H1 (cell line): ENCODE results near the gene DAGLA. TPM values are rescaled to one million over a fixed set of nuclear protein-coding genes. Genes with fewer than 3 reads are reported as not detected.
A peak's percentile ranks its signal among the peaks of the same experiment; 100 is the strongest.

ENCODE experiments used
- CTCF ChIA-PET: fragments of 300-600 bp; sonication (Branson Sonifier 250); formaldehyde crosslinking; loops from one replicate; lab custom pipeline; 2021; ENCODE audit not compliant: partially characterized antibody; lab: Charles Lee
- POLR2A ChIA-PET: fragments of 300-600 bp; sonication (Branson Sonifier 250); formaldehyde crosslinking; loops from one replicate; lab custom pipeline; 2021; ENCODE audit warnings: inconsistent platforms; ENCODE audit not compliant: partially characterized antibody; lab: Charles Lee
- DNase-seq, 2 experiments: peaks; one replicate each; pipeline versions ENCODE4 v3.0.0 to v3.0.0-alpha.2; 2010 to 2022; ENCODE audit warnings: low spot score in 2 of 2, low read depth in 1 of 2, mixed read lengths in 1 of 2
- FAIRE-seq: peaks from 2 replicates; lab custom pipeline; 2011; peaks lifted over from hg19 to GRCh38; lab: Jason Lieb, UNC
- H2AFZ ChIP-seq: 2 replicates; pipeline ENCODE4 v1.8.1; 2012; ENCODE audit warnings: low read length, inconsistent platforms
- H2AK5ac ChIP-seq: 2 replicates; pipeline ENCODE4 v1.6.1; 2013; ENCODE audit warnings: low read depth, low read length
- H2BK120ac ChIP-seq: replicated peaks from 2 replicates; pipeline ENCODE3; 2013; ENCODE audit warnings: low read depth, low read length, inconsistent platforms
- H2BK12ac ChIP-seq: 2 replicates; pipeline ENCODE4 v1.6.1; 2013; ENCODE audit warnings: low read depth, low read length
- H2BK15ac ChIP-seq: 2 replicates; pipeline ENCODE4 v1.6.1; 2013; ENCODE audit warnings: low read length
- H2BK20ac ChIP-seq: 2 replicates; pipeline ENCODE4 v1.6.1; 2013; ENCODE audit warnings: low read length
- H2BK5ac ChIP-seq: 2 replicates; pipeline ENCODE4 v1.6.1; 2013; ENCODE audit warnings: low read depth, low read length
- H3K14ac ChIP-seq: 2 replicates; pipeline ENCODE4 v1.6.1; 2013; ENCODE audit warnings: inconsistent platforms; ENCODE audit not compliant: insufficient read length
- H3K18ac ChIP-seq: 2 replicates; pipeline ENCODE4 v1.6.1; 2013; ENCODE audit warnings: low read length; ENCODE audit errors: extremely low read depth
- H3K23ac ChIP-seq: 2 replicates; pipeline ENCODE4 v1.6.1; 2013; ENCODE audit warnings: inconsistent platforms; ENCODE audit not compliant: insufficient read length
- H3K23me2 ChIP-seq: 2 replicates; pipeline ENCODE4 v1.6.1; 2013; ENCODE audit warnings: low read depth, low read length
- H3K27ac ChIP-seq: 2 replicates; pipeline ENCODE4 v1.6.1; 2011; ENCODE audit warnings: low read depth, low read length, inconsistent platforms
- H3K27me3 ChIP-seq, 4 experiments: replicated peaks in 1 of 4; 1 replicate in 1 of 4; 2 replicates in 3 of 4; pipeline versions ENCODE4 v1.6.1 to v1.8.1; 2011 to 2013; ENCODE audit warnings: low read length in 3 of 4, mild to moderate bottlenecking in 3 of 4, inconsistent platforms in 2 of 4, mixed read lengths in 2 of 4, moderate library complexity in 1 of 4; ENCODE audit not compliant: control insufficient read depth in 3 of 4, insufficient read depth in 3 of 4; ENCODE audit errors: extremely low read depth in 1 of 4
- H3K36me3 ChIP-seq, 4 experiments: 2 replicates each; pipeline versions ENCODE4 v1.6.1 to v1.8.1; 2011 to 2013; ENCODE audit warnings: mild to moderate bottlenecking in 4 of 4, low read length in 3 of 4, moderate library complexity in 2 of 4, control low read depth in 1 of 4, inconsistent platforms in 1 of 4; ENCODE audit not compliant: insufficient read depth in 4 of 4, control insufficient read depth in 2 of 4
- H3K4ac ChIP-seq: replicated peaks from 2 replicates; pipeline ENCODE3; 2013; ENCODE audit warnings: low read length, low read depth, mixed read lengths, inconsistent platforms; ENCODE audit not compliant: insufficient read length
- H3K4me1 ChIP-seq, 4 experiments: replicated peaks in 1 of 4; 1 replicate in 1 of 4; 2 replicates in 3 of 4; pipeline versions ENCODE4 v1.6.1 to v1.8.1; 2011 to 2013; ENCODE audit warnings: low read length in 3 of 4, inconsistent platforms in 2 of 4, mixed read lengths in 1 of 4; ENCODE audit not compliant: insufficient read depth in 4 of 4, control insufficient read depth in 3 of 4
- H3K4me2 ChIP-seq, 2 experiments: 2 replicates each; pipeline versions ENCODE4 v1.6.1 to v1.8.1; 2011 to 2013; ENCODE audit warnings: low read depth in 2 of 2, low read length in 2 of 2, control low read depth in 1 of 2, inconsistent platforms in 1 of 2, mild to moderate bottlenecking in 1 of 2; ENCODE audit not compliant: insufficient read depth in 1 of 2
- H3K4me3 ChIP-seq, 4 experiments: fragments of 200-600, 300-600 bp in 1 of 4; sonication (generic), shearing (Covaris generic), sonication (Bioruptor Twin) in 1 of 4; 2 replicates each; pipeline versions ENCODE4 v1.5.1 to v1.8.1; 2011 to 2016; ENCODE audit warnings: low read length in 4 of 4, low read depth in 3 of 4, control low read depth in 2 of 4, inconsistent platforms in 2 of 4, mild to moderate bottlenecking in 2 of 4, mixed read lengths in 1 of 4, moderate library complexity in 1 of 4; ENCODE audit not compliant: insufficient read depth in 2 of 4; ENCODE audit errors: extremely low read depth in 1 of 4
- H3K56ac ChIP-seq: replicated peaks from 2 replicates; pipeline ENCODE3; 2013; ENCODE audit warnings: low read depth, mild to moderate bottlenecking, mixed read lengths, low read length, inconsistent platforms; ENCODE audit not compliant: insufficient read length
- H3K79me1 ChIP-seq: 2 replicates; pipeline ENCODE4 v1.6.1; 2013; ENCODE audit warnings: low read depth, low read length, control low read depth
- H3K79me2 ChIP-seq, 2 experiments: 2 replicates each; pipeline versions ENCODE4 v1.6.1 to v1.8.1; 2012 to 2013; ENCODE audit warnings: low read length in 2 of 2, mild to moderate bottlenecking in 2 of 2, inconsistent platforms in 1 of 2; ENCODE audit not compliant: insufficient read depth in 2 of 2, control insufficient read depth in 1 of 2
- H3K9ac ChIP-seq, 4 experiments: replicated peaks in 1 of 4; 1 replicate in 1 of 4; 2 replicates in 3 of 4; pipeline versions ENCODE4 v1.6.1 to v1.8.1; 2011 to 2013; ENCODE audit warnings: low read depth in 3 of 4, low read length in 3 of 4, control low read depth in 2 of 4, mild to moderate bottlenecking in 2 of 4, moderate library complexity in 2 of 4, inconsistent platforms in 1 of 4; ENCODE audit errors: extremely low read depth in 1 of 4
- H3K9me3 ChIP-seq, 2 experiments: 2 replicates each; pipeline versions ENCODE4 v1.6.1 to v1.8.1; 2012 to 2013; ENCODE audit warnings: mild to moderate bottlenecking in 2 of 2, moderate library complexity in 2 of 2, control low read depth in 1 of 2, inconsistent platforms in 1 of 2, low read depth in 1 of 2, low read length in 1 of 2, mixed read lengths in 1 of 2; ENCODE audit not compliant: insufficient read depth in 2 of 2
- H4K20me1 ChIP-seq, 2 experiments: replicated peaks in 1 of 2; 2 replicates each; pipeline versions ENCODE3 to v1.8.1; 2011 to 2013; ENCODE audit warnings: inconsistent platforms in 2 of 2, low read length in 2 of 2, mild to moderate bottlenecking in 1 of 2; ENCODE audit not compliant: insufficient read depth in 2 of 2, control insufficient read depth in 1 of 2
- H4K5ac ChIP-seq: 2 replicates; pipeline ENCODE4 v1.6.1; 2013; ENCODE audit warnings: low read length, low read depth, mixed read lengths, inconsistent platforms; ENCODE audit not compliant: insufficient read length
- H4K8ac ChIP-seq: 2 replicates; pipeline ENCODE4 v1.8.0; 2013; ENCODE audit warnings: mild to moderate bottlenecking, moderate library complexity, low read length, inconsistent platforms; ENCODE audit not compliant: insufficient read depth; ENCODE audit errors: extremely low read depth
- H4K91ac ChIP-seq: replicated peaks from 2 replicates; pipeline ENCODE3; 2013; ENCODE audit warnings: low read length, mixed read lengths, inconsistent platforms; ENCODE audit not compliant: insufficient read length
- CTCF ChIP-seq, 3 experiments: IDR thresholded peaks; 1 replicate in 2 of 3; 2 replicates in 1 of 3; pipeline versions ENCODE4 v1.5.1 to v1.6.1; 2011; ENCODE audit warnings: low read length in 3 of 3, mild to moderate bottlenecking in 3 of 3, inconsistent platforms in 2 of 3, low read depth in 1 of 3, moderate library complexity in 1 of 3; ENCODE audit not compliant: insufficient read depth in 1 of 3; ENCODE audit errors: control extremely low read depth in 1 of 3
- E2F6 ChIP-seq: IDR thresholded peaks from 2 replicates; pipeline ENCODE4 v1.6.1; 2012; ENCODE audit warnings: inconsistent platforms
- FOSL1 ChIP-seq: IDR thresholded peaks from 2 replicates; pipeline ENCODE4 v1.6.1; 2011; ENCODE audit warnings: mild to moderate bottlenecking, low read depth, low read length, moderate library complexity; ENCODE audit not compliant: insufficient read depth
- JUND ChIP-seq: IDR thresholded peaks from 2 replicates; pipeline ENCODE4 v1.6.1; 2011; ENCODE audit warnings: mild to moderate bottlenecking, improper control_type of control experiment, low read length
- POLR2A ChIP-seq, 2 experiments: IDR thresholded peaks; 1 replicate in 1 of 2; 2 replicates in 1 of 2; pipeline ENCODE4 v1.6.1; 2011; ENCODE audit warnings: low read depth in 2 of 2, low read length in 2 of 2, mild to moderate bottlenecking in 2 of 2; ENCODE audit errors: control extremely low read depth in 1 of 2
- RNF2 ChIP-seq: fragments of 200-900, 300-1000 bp; sonication (generic); IDR thresholded peaks from 2 replicates; pipeline ENCODE4 v1.7.1; 2016; ENCODE audit warnings: borderline replicate concordance, low read depth, mild to moderate bottlenecking, antibody characterized with exemption, low read length; ENCODE audit not compliant: poor library complexity, severe bottlenecking; ENCODE audit errors: missing control alignments
- SAP30 ChIP-seq: fragments of 300-600 bp; sonication (generic); IDR thresholded peaks from 2 replicates; pipeline ENCODE4 v1.7.1; 2012; ENCODE audit warnings: low read length, moderate library complexity, mild to moderate bottlenecking, inconsistent platforms; ENCODE audit not compliant: insufficient read depth, insufficient replicate concordance
- SRF ChIP-seq: IDR thresholded peaks from 2 replicates; pipeline ENCODE4 v1.6.1; 2011; ENCODE audit warnings: mild to moderate bottlenecking, low read depth, low read length, moderate library complexity
- WGBS, 2 experiments: shearing (Covaris generic) in 1 of 2; methylation state at CpG; one replicate each; pipeline versions ENCODE4 v1.1.6 to v1.1.7; 2013 to 2015; ENCODE audit warnings: low lambda C conversion rate in 2 of 2, mixed read lengths in 2 of 2, inconsistent platforms in 1 of 2, low coverage in 1 of 2, missing lambda C conversion rate in 1 of 2; ENCODE audit not compliant: insufficient replicate concordance in 2 of 2, insufficient coverage in 1 of 2, insufficient read length in 1 of 2; ENCODE audit errors: extremely low coverage in 1 of 2, missing lambda C conversion rate in 1 of 2; 5-methylcytosine and 5-hydroxymethylcytosine counted together
- polyA plus RNA-seq, 7 experiments: library from polyadenylated mRNA; depleted of rRNA in 3 of 7; stranded (reverse) in 5 of 7; unstranded in 2 of 7; fragments of >200 nt in 5 of 7; fragments of 200-250 nt in 2 of 7; gene quantifications; 1 replicate in 5 of 7; 2 replicates in 1 of 7; 4 replicates in 1 of 7; pipeline versions ENCODE4 v1.2.1 to v1.2.3, GENCODE V29; 2011 to 2013; ENCODE audit warnings: missing spikeins in 2 of 7, mixed read lengths in 2 of 7
- total RNA-seq: library from RNA; stranded (reverse); fragmentation: NEBNext Ultra II Directional; extraction: Animal tissue kit (Norgen Biotek cat#: 25700); gene quantifications from 2 replicates; pipeline ENCODE4 v1.2.1, GENCODE V29; 2021

DAGLA gene
- total and polyA plus RNA-seq, 2 of the 8 experiments (the other 6 are each of a cell fraction or from before 2014, with no cell fraction given), result 3.6 to 6.6 TPM

DNA sequence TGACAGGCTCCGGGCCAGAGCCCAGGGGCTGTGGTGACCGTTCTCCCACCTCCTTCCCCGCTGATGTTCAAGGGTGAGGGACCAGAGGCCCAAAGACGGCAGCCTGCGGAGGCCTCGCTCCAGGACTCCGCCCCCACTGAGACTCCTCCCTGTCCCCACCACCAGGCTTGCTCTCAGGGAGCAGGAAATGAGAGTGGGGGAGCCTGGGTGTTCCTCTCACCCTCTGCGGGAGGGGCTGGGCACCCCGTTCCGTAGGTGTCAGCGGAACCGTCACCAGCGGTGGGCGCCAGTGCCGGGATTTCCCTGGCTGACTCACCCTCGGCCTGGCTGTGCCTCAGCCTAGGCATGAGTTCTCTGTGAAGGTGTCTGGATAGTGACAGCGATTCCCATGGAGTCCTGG lies 15.7 kb downstream of the DAGLA start:
- Histone ChIP-seq H2AK5ac (no peak overlapping the region), H4K5ac (peak overlapping the region; percentile 20), H3K36me3 (no peaks in the 10 kb centered on the region), H3K23me2 (no peaks in the 10 kb centered on the region), H3K79me1 (no peaks in the 10 kb centered on the region), H3K18ac (peak overlapping the region; percentile 60; the same call in 1 of the 2 replicates), H2BK120ac (no peak overlapping the region), H2AFZ (no peak overlapping the region), H4K8ac (peak overlapping the region; percentile 7; the same call in 1 of the 2 replicates), H3K4me1 (peaks cover 9 to 38% (median 29%) of the 10 kb centered on the region in 4 experiments), H3K4me3 (no peak overlapping the region), H2BK5ac (peak overlapping the region; percentile 77; the same call in 1 of the 2 replicates), H2BK15ac (peak overlapping the region; percentile 61; the same call in 1 of the 2 replicates), H3K27me3 (peaks cover 0 to 3% (median 1%) of the 10 kb centered on the region in 4 experiments; a peak in 1 of 7 replicates), H3K9ac (no peak overlapping the region), H3K27ac (no peak overlapping the region), H2BK12ac (peak overlapping the region; percentile 85; the same call in 1 of the 2 replicates), H2BK20ac (0 out of 2 replicates have a peak overlapping the region, but pooled peaks have one; percentile 86), H4K91ac (peak overlapping the region; percentile 12), H3K23ac (no peak overlapping the region), H3K4me2 (0 out of 4 replicates have a peak overlapping the region, but pooled peaks of 1 of the 2 experiments have one; percentile 30), H3K9me3 (no peaks in the 10 kb centered on the region), H3K14ac (no peak overlapping the region), H3K79me2 (no peaks in the 10 kb centered on the region), H4K20me1 (no peaks in the 10 kb centered on the region), H3K4ac (no peak overlapping the region), H3K56ac (no peak overlapping the region)
- peak in 1 of 2 experiments; percentile 63 for DNase-seq
- ChIA-PET CTCF (interaction anchor here (0.6 to 5.7 kb wide), 8 partner anchors 14 to 238 kb away, joined by 3 to 46 read pairs (median 10); partner anchors contain the start of gene DAGLA), POLR2A (interaction anchor here (1.1 kb wide), 1 partner anchor 14 kb away, joined by 3 read pairs; no protein-coding TSS in a partner anchor)
- FAIRE-seq, result no peak
- 60% methylated on average over 15 of the region's 17 CpGs; no CpG with 5 or more reads in 1 of the 2 experiments for WGBS, 2 experiments
- TF ChIP-seq CTCF (IDR thresholded peaks at IDR 0.05; ENCODE audit: control extremely low read depth in 1 of 3, insufficient read depth in 1 of 3, low read depth in 1 of 3, low read length in 3 of 3), result 0 out of 4 replicates have a peak, but pooled peaks of 1 of the 3 experiments have one; percentile 17
- TF ChIP-seq POLR2A (IDR thresholded peaks at IDR 0.05; ENCODE audit: control extremely low read depth in 1 of 2, low read depth in 2 of 2, low read length in 2 of 2), result no peak
- TF ChIP-seq SRF, result no peak
- TF ChIP-seq JUND, result peak; percentile 51; the same call in 1 of the 2 replicates
- no peak for TF ChIP-seq SAP30
- TF ChIP-seq E2F6, result no peak
- no peak for TF ChIP-seq FOSL1
- TF ChIP-seq RNF2, result no peak
